Measurements from ENCODE around the gene ZRANB1.

GRCh38 chr10:124935946-124936345 is 6.0 kb upstream of the ZRANB1 start:
- TF ChIP-seq EP300 (IDR thresholded peaks at IDR 0.05) (no peak), CTCF (IDR thresholded peaks at IDR 0.05) (no peak), POLR2A (IDR thresholded peaks at IDR 0.05) (no peak), POLR2AphosphoS5 (IDR thresholded peaks at IDR 0.05) (no peak)
